Tibial nerve (tissue), 4 donors: Measurements from ENCODE around the gene KRTAP10-1.

Experiments used
- EP300 ChIP-seq, 2 donors: sonication (generic); formaldehyde crosslinking; IDR thresholded peaks; one replicate each; pipeline ENCODE4 v1.6.1; 2017; ENCODE audit warnings: antibody characterized with exemption in 2 of 2, mild to moderate bottlenecking in 1 of 2
- POLR2A ChIP-seq, 2 donors: fragments of 450-650 bp; IDR thresholded peaks; one replicate each; pipeline ENCODE4 v1.6.1; 2017; ENCODE audit warnings: antibody characterized with exemption in 2 of 2, mild to moderate bottlenecking in 2 of 2, moderate library complexity in 2 of 2
- TF ChIP-seq, protein P1 (sequence below), 5 experiments: fragments of 200-600 bp in 3 of 5; fragments of 450-650 bp in 2 of 5; sonication (generic) in 3 of 5; IDR thresholded peaks; one replicate each; pipeline ENCODE4 v1.5.1; 2016 to 2019; ENCODE audit warnings: antibody characterized with exemption in 5 of 5, mild to moderate bottlenecking in 3 of 5, moderate library complexity in 2 of 5

DNA sequence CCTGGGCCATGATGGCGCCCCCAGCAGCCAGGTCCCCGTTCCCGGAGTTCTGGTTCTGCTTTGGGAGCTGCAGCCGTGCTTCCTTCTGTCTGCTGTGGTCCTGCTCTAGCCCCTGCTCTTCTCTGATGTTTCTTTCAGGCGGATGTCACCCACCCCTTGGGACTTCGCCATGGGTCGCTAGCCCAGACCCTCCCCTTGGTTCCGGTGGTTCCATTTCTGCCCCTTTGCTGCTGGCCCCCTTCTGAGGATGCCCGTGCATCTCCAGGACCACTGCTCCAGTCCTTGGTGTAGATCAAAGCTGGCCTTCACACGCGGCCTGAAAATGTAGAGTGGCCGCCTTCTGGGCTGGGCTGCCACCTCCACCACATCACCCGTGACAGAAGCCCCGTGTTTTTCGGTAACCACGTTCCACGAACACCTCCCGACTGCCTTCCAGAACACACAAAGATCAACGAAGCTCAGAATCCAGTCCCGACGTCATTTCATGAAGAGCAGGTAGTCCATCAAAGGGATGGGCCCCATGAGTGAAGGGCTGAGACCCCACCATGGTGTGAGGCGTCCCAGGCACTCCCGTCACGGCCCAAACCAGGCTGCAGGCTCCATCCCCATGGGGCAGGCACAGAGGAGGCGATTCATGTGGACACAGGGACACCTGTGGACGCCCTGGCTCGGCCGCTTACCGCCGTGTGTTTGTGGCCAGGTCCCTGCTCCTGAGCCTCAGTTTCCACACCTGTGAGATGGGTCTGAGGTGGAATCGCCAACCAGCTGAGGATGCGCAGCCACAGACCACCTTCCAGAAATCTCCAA, 24.4 kb downstream of the KRTAP10-1 start:
- TF ChIP-seq POLR2A (IDR thresholded peaks at IDR 0.05), result no peak
- TF ChIP-seq EP300 (IDR thresholded peaks at IDR 0.05), result no peak
- TF ChIP-seq, protein P1, sequence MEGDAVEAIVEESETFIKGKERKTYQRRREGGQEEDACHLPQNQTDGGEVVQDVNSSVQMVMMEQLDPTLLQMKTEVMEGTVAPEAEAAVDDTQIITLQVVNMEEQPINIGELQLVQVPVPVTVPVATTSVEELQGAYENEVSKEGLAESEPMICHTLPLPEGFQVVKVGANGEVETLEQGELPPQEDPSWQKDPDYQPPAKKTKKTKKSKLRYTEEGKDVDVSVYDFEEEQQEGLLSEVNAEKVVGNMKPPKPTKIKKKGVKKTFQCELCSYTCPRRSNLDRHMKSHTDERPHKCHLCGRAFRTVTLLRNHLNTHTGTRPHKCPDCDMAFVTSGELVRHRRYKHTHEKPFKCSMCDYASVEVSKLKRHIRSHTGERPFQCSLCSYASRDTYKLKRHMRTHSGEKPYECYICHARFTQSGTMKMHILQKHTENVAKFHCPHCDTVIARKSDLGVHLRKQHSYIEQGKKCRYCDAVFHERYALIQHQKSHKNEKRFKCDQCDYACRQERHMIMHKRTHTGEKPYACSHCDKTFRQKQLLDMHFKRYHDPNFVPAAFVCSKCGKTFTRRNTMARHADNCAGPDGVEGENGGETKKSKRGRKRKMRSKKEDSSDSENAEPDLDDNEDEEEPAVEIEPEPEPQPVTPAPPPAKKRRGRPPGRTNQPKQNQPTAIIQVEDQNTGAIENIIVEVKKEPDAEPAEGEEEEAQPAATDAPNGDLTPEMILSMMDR (IDR thresholded peaks at IDR 0.05), result no peak
